Measurements from ENCODE around the gene ADAM15.

DNA sequence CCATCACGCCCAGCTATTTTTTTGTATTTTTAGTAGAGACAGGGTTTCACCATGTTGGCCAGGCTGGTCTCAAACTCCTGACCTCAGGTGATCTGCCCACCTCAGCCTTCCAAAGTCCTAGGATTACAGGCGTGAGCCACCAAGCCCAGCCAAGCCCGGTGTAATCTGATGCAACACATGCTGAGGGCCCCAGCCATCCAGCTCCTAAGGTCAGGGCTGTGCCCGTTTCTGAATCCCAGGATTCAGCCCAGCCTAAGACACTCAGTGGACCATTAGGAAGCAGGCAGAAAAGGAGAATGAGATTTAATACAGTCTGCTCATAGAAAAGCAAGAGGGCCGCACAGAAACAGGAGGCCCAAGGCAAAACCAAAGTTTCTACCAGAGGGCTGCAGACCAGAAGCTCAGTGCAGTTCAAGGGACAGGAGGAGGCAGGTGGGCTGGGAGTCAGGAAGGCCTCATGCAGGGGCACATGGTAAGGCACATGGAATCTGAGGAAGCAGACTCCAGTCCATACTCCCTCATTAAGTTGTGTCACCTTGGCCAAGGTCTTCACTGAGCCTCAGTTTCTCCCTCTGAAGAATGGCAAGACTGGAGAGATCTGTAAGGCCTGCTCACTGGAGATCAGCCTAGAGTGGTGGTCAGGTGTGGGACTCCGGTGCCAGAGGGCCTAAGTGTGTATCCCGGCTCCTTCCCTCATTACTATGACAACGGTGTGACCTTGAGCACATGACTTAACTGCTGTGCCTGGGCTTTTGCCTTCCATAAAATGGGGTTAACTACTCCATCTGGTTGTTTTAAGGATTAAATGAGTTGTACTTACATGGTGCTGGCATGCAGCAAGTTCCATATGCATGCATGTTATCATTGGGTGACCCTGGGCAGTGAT is 2.4 kb upstream of the ADAM15 start:
- TF ChIP-seq, protein P1, sequence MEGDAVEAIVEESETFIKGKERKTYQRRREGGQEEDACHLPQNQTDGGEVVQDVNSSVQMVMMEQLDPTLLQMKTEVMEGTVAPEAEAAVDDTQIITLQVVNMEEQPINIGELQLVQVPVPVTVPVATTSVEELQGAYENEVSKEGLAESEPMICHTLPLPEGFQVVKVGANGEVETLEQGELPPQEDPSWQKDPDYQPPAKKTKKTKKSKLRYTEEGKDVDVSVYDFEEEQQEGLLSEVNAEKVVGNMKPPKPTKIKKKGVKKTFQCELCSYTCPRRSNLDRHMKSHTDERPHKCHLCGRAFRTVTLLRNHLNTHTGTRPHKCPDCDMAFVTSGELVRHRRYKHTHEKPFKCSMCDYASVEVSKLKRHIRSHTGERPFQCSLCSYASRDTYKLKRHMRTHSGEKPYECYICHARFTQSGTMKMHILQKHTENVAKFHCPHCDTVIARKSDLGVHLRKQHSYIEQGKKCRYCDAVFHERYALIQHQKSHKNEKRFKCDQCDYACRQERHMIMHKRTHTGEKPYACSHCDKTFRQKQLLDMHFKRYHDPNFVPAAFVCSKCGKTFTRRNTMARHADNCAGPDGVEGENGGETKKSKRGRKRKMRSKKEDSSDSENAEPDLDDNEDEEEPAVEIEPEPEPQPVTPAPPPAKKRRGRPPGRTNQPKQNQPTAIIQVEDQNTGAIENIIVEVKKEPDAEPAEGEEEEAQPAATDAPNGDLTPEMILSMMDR (IDR thresholded peaks at IDR 0.05 in 4 of 5, conservative IDR thresholded peaks at IDR 0.05 in 1 of 5) = no peak
- TF ChIP-seq POLR2A (IDR thresholded peaks at IDR 0.05) = no peak
